T-cell (primary cell): ENCODE measurements around the gene ASXL1. TPM values are rescaled to one million over a fixed set of nuclear protein-coding genes. Genes with fewer than 3 reads are reported as not detected.
"Not testable (repeated sequence)": the region's sequence is repeated elsewhere in the genome, so short reads cannot be mapped to it uniquely, and the experiment has no call there.

ENCODE experiments used
- ATAC-seq, 4 experiments: fragments of 200-7000 bp in 3 of 4; fragments of 150-1000 bp in 1 of 4; cut with Tn5 transposase; replicated peaks in 1 of 4; 1 replicate in 3 of 4; 2 replicates in 1 of 4; pipeline ENCODE4 v1.10.0; 2021; ENCODE audit warnings: moderate library complexity in 3 of 4, mild to moderate bottlenecking in 2 of 4, moderate number of reproducible peaks in 1 of 4
- CTCF ChIA-PET, 2 donors: fragments of 300-600 bp; sonication (Branson Sonifier 250); formaldehyde crosslinking; loops; one replicate each; lab custom pipeline; 2022; ENCODE audit warnings: antibody characterized with exemption in 2 of 2; lab: Charles Lee
- POLR2A ChIA-PET, 2 donors: fragments of 300-600 bp; sonication (Branson Sonifier 250); formaldehyde crosslinking; loops; one replicate each; lab custom pipeline; 2022; ENCODE audit warnings: antibody characterized with exemption in 2 of 2; lab: Charles Lee
- DNase-seq, 35 experiments: peaks; one replicate each; pipeline versions ENCODE4 v3.0.0 to v3.0.0-alpha.2; 2013 to 2023
- H3K27ac ChIP-seq: one replicate; pipeline ENCODE4 v1.5.1; 2013; ENCODE audit warnings: low read length
- H3K27me3 ChIP-seq, 2 experiments: replicated peaks in 1 of 2; 1 replicate in 1 of 2; 2 replicates in 1 of 2; pipeline versions ENCODE4 v1.6.1 to v1.7.0; 2013; ENCODE audit warnings: low read length in 1 of 2, mixed read lengths in 1 of 2; ENCODE audit not compliant: control insufficient read depth in 2 of 2, insufficient read depth in 2 of 2; ENCODE audit errors: extremely low read depth in 1 of 2
- H3K36me3 ChIP-seq, 2 donors: 1 replicate in 1 of 2; 2 replicates in 1 of 2; pipeline versions ENCODE4 v1.6.1 to v1.7.0; 2013; ENCODE audit warnings: low read length in 1 of 2; ENCODE audit not compliant: control insufficient read depth in 2 of 2, insufficient read depth in 1 of 2; ENCODE audit errors: extremely low read depth in 1 of 2
- H3K4me1 ChIP-seq, 2 experiments: 1 replicate in 1 of 2; 2 replicates in 1 of 2; pipeline versions ENCODE4 v1.6.1 to v1.7.0; 2013; ENCODE audit warnings: low read length in 2 of 2, mixed read lengths in 1 of 2; ENCODE audit not compliant: insufficient read depth in 2 of 2, control insufficient read depth in 1 of 2; ENCODE audit errors: extremely low read depth in 1 of 2
- H3K4me3 ChIP-seq, 2 donors: 1 replicate in 1 of 2; 2 replicates in 1 of 2; pipeline versions ENCODE4 v1.5.1 to v1.7.0; 2013; ENCODE audit warnings: mild to moderate bottlenecking in 2 of 2, low read length in 1 of 2, moderate library complexity in 1 of 2; ENCODE audit not compliant: control insufficient read depth in 1 of 2; ENCODE audit errors: extremely low read depth in 1 of 2
- H3K9me3 ChIP-seq: 2 replicates; pipeline ENCODE4 v1.7.0; 2013
- H3K27ac Mint-ChIP-seq, 2 donors: one replicate each; pipeline ENCODE4 v1.8.0; 2020 to 2021; ENCODE audit warnings: mild to moderate bottlenecking in 2 of 2, mixed read lengths in 2 of 2
- H3K27me3 Mint-ChIP-seq, 2 donors: one replicate each; pipeline ENCODE4 v1.8.0; 2021 to 2022; ENCODE audit warnings: mixed read lengths in 2 of 2
- H3K36me3 Mint-ChIP-seq: one replicate; pipeline ENCODE4 v1.8.0; 2021; ENCODE audit warnings: mixed read lengths
- H3K4me1 Mint-ChIP-seq, 3 donors: one replicate each; pipeline ENCODE4 v1.8.0; 2020 to 2022; ENCODE audit warnings: mixed read lengths in 3 of 3, mild to moderate bottlenecking in 1 of 3
- H3K4me3 Mint-ChIP-seq, 3 donors: one replicate each; pipeline ENCODE4 v1.8.0; 2020 to 2022; ENCODE audit warnings: mild to moderate bottlenecking in 3 of 3, mixed read lengths in 3 of 3, moderate library complexity in 3 of 3
- H3K9me3 Mint-ChIP-seq, 3 donors: one replicate each; pipeline ENCODE4 v1.8.0; 2020 to 2022; ENCODE audit warnings: mixed read lengths in 3 of 3
- WGBS: methylation state at CpG from one replicate; pipeline ENCODE4 v1.1.5; 2013; ENCODE audit warnings: missing lambda C conversion rate; ENCODE audit not compliant: insufficient coverage; 5-methylcytosine and 5-hydroxymethylcytosine counted together
- total RNA-seq, 35 experiments: library from RNA in 6 of 35; stranded (reverse) in 6 of 35; fragments of 120-200 nt in 1 of 35; gene quantifications; one replicate each; pipeline versions ENCODE4 v1.2.1 to v1.2.4 and lab custom pipeline; 2013 to 2026

Gene ASXL1
- total RNA-seq, 5 donors from 2014 or later (not counting 1 experiment from before 2014, with no cell fraction given) = 122 to 204 (median 137) TPM

GRCh38 chr20:32465092-32465900 is 107.2 kb downstream of the ASXL1 start:
- H3K9me3 ChIP-seq = no peaks in the 10 kb centered on the region
- H3K36me3 Mint-ChIP-seq = peaks cover 4% of the 10 kb centered on the region
- no peaks in the 10 kb centered on the region for H3K27me3 Mint-ChIP-seq
- no peaks in the 10 kb centered on the region for H3K27me3 ChIP-seq
- peaks cover 0 to 15% of the 10 kb centered on the region in 2 experiments for H3K4me1 ChIP-seq
- ChIA-PET CTCF (no interaction called here), POLR2A (no interaction called here)
- no peak overlapping the region for H3K4me3 ChIP-seq
- no peak overlapping the region for H3K4me3 Mint-ChIP-seq
- no peak overlapping the region for H3K27ac ChIP-seq
- H3K27ac Mint-ChIP-seq = no peak overlapping the region
- no peaks in the 10 kb centered on the region for H3K9me3 Mint-ChIP-seq
- H3K4me1 Mint-ChIP-seq = peaks cover 0 to 4% (median 3%) of the 10 kb centered on the region in 3 donors
- ATAC-seq (no peak), DNase-seq (no peak)
- WGBS = 97% methylated on average over 19 of the region's 24 CpGs
- H3K36me3 ChIP-seq = peaks cover 35 to 36% of the 10 kb centered on the region in 2 donors

- H3K9me3 ChIP-seq, DNase-seq, H3K4me1 Mint-ChIP-seq, H3K9me3 Mint-ChIP-seq, H3K27me3 Mint-ChIP-seq, POLR2A ChIA-PET, H3K27me3 ChIP-seq, H3K4me3 Mint-ChIP-seq, H3K4me3 ChIP-seq, ATAC-seq, H3K27ac ChIP-seq, H3K36me3 Mint-ChIP-seq, H3K27ac Mint-ChIP-seq: not testable (repeated sequence)
- CTCF ChIA-PET = interaction anchor here in 1 of 2 donors (0.6 kb wide), 1 partner anchor 208 kb away, joined by 3 read pairs; the partner anchor contains the start of gene C20orf203
- H3K36me3 ChIP-seq = peaks cover 27 to 32% of the 10 kb centered on the region in 2 donors
- peaks cover 0 to 21% of the 10 kb centered on the region in 2 experiments for H3K4me1 ChIP-seq
- WGBS = 97% methylated on average over 6 of the region's 15 CpGs
Observed at GRCh38 chr20:32465901-32466675, 108.0 kb downstream of the ASXL1 start.

- 90% methylated on average over 11 of the region's 16 CpGs for WGBS
- Mint-ChIP-seq H3K27ac (peak overlapping the region; percentile 19 to 74), H3K4me3 (no peak overlapping the region), H3K27me3 (no peaks in the 10 kb centered on the region), H3K36me3 (peaks cover 4% of the 10 kb centered on the region), H3K9me3 (no peaks in the 10 kb centered on the region), H3K4me1 (peaks cover 6 to 12% (median 8%) of the 10 kb centered on the region in 3 donors)
- Histone ChIP-seq H3K9me3 (no peaks in the 10 kb centered on the region), H3K4me3 (no peak overlapping the region), H3K27ac (no peak overlapping the region), H3K36me3 (peaks cover 32 to 35% of the 10 kb centered on the region in 2 donors), H3K4me1 (peaks cover 0 to 22% of the 10 kb centered on the region in 2 experiments), H3K27me3 (no peaks in the 10 kb centered on the region)
- ATAC-seq = no peak
- ChIA-PET CTCF (no interaction called here), POLR2A (no interaction called here)
- DNase-seq = no peak
Observed at GRCh38 chr20:32466739-32467505, 108.8 kb downstream of the ASXL1 start.

- Mint-ChIP-seq H3K27ac (peak overlapping the region; percentile 19 to 74), H3K9me3 (no peaks in the 10 kb centered on the region)
Observed at GRCh38 chr20:32467506-32468312, 109.6 kb downstream of the ASXL1 start.

GRCh38 chr20:32468313-32468640 is 110.1 kb downstream of the ASXL1 start:
- Histone ChIP-seq H3K9me3 (no peaks in the 10 kb centered on the region), H3K4me3 (no peak overlapping the region), H3K27me3 (no peaks in the 10 kb centered on the region), H3K36me3 (peaks cover 32 to 35% of the 10 kb centered on the region in 2 donors), H3K4me1 (peaks cover 0 to 22% of the 10 kb centered on the region in 2 experiments), H3K27ac (no peak overlapping the region)
- H3K4me3 Mint-ChIP-seq = no peak overlapping the region
- peak overlapping the region in 1 of 2 donors; percentile 36 for H3K27ac Mint-ChIP-seq
- H3K36me3 Mint-ChIP-seq = peaks cover 4% of the 10 kb centered on the region
- ATAC-seq = no peak
- ChIA-PET POLR2A (no interaction called here), CTCF (no interaction called here)
- no peak for DNase-seq
- H3K27me3 Mint-ChIP-seq = no peaks in the 10 kb centered on the region
- H3K9me3 Mint-ChIP-seq = no peaks in the 10 kb centered on the region
- peaks cover 6 to 14% (median 8%) of the 10 kb centered on the region in 3 donors for H3K4me1 Mint-ChIP-seq
- 80% methylated on average over 6 of the region's 6 CpGs for WGBS

More at GRCh38 chr20:32467506-32468312, 109.6 kb downstream of the ASXL1 start:
- Histone ChIP-seq H3K9me3 (no peaks in the 10 kb centered on the region), H3K27me3 (no peaks in the 10 kb centered on the region), H3K4me3 (no peak overlapping the region), H3K27ac (no peak overlapping the region), H3K4me1 (peaks cover 0 to 22% of the 10 kb centered on the region in 2 experiments), H3K36me3 (peaks cover 34 to 37% of the 10 kb centered on the region in 2 donors)
- ChIA-PET POLR2A (no interaction called here), CTCF (interaction anchor here in 1 of 2 donors (0.6 kb wide), 1 partner anchor 450 kb away, joined by 3 read pairs; no protein-coding TSS in a partner anchor)
- peaks cover 4% of the 10 kb centered on the region for H3K36me3 Mint-ChIP-seq
- ATAC-seq (no peak), DNase-seq (no peak)
- H3K27me3 Mint-ChIP-seq = no peaks in the 10 kb centered on the region
- H3K4me3 Mint-ChIP-seq = no peak overlapping the region
- 84% methylated on average over 8 of the region's 12 CpGs for WGBS
- peaks cover 6 to 14% (median 8%) of the 10 kb centered on the region in 3 donors for H3K4me1 Mint-ChIP-seq
